ENCODE data around the gene ITGBL1.

GRCh38 chr13:101755228-101755887 is 302.9 kb downstream of the ITGBL1 start:
- TF ChIP-seq POLR2AphosphoS5 (IDR thresholded peaks at IDR 0.05; ENCODE audit: low read depth) (no peak), REST (IDR thresholded peaks at IDR 0.05; ENCODE audit: unreplicated experiment) (no peak), CTCF (conservative IDR thresholded peaks at IDR 0.05; ENCODE audit: low read depth in 2 of 2) (no peak), EZH2 (IDR thresholded peaks at IDR 0.05; ENCODE audit: low read depth, unreplicated experiment) (no peak), EZH2phosphoT487 (IDR thresholded peaks at IDR 0.05; ENCODE audit: unreplicated experiment) (no peak), CREB1 (CRISPR knock-in tag; IDR thresholded peaks at IDR 0.05; ENCODE audit: low read depth) (no peak), NANOG (IDR thresholded peaks at IDR 0.05; ENCODE audit: borderline replicate concordance) (no peak), JUNB (IDR thresholded peaks at IDR 0.05; ENCODE audit: unreplicated experiment) (no peak), STAT1 (IDR thresholded peaks at IDR 0.05; ENCODE audit: unreplicated experiment) (no peak), ETS1 (IDR thresholded peaks at IDR 0.05) (no peak)
- TF ChIP-seq, protein P1, sequence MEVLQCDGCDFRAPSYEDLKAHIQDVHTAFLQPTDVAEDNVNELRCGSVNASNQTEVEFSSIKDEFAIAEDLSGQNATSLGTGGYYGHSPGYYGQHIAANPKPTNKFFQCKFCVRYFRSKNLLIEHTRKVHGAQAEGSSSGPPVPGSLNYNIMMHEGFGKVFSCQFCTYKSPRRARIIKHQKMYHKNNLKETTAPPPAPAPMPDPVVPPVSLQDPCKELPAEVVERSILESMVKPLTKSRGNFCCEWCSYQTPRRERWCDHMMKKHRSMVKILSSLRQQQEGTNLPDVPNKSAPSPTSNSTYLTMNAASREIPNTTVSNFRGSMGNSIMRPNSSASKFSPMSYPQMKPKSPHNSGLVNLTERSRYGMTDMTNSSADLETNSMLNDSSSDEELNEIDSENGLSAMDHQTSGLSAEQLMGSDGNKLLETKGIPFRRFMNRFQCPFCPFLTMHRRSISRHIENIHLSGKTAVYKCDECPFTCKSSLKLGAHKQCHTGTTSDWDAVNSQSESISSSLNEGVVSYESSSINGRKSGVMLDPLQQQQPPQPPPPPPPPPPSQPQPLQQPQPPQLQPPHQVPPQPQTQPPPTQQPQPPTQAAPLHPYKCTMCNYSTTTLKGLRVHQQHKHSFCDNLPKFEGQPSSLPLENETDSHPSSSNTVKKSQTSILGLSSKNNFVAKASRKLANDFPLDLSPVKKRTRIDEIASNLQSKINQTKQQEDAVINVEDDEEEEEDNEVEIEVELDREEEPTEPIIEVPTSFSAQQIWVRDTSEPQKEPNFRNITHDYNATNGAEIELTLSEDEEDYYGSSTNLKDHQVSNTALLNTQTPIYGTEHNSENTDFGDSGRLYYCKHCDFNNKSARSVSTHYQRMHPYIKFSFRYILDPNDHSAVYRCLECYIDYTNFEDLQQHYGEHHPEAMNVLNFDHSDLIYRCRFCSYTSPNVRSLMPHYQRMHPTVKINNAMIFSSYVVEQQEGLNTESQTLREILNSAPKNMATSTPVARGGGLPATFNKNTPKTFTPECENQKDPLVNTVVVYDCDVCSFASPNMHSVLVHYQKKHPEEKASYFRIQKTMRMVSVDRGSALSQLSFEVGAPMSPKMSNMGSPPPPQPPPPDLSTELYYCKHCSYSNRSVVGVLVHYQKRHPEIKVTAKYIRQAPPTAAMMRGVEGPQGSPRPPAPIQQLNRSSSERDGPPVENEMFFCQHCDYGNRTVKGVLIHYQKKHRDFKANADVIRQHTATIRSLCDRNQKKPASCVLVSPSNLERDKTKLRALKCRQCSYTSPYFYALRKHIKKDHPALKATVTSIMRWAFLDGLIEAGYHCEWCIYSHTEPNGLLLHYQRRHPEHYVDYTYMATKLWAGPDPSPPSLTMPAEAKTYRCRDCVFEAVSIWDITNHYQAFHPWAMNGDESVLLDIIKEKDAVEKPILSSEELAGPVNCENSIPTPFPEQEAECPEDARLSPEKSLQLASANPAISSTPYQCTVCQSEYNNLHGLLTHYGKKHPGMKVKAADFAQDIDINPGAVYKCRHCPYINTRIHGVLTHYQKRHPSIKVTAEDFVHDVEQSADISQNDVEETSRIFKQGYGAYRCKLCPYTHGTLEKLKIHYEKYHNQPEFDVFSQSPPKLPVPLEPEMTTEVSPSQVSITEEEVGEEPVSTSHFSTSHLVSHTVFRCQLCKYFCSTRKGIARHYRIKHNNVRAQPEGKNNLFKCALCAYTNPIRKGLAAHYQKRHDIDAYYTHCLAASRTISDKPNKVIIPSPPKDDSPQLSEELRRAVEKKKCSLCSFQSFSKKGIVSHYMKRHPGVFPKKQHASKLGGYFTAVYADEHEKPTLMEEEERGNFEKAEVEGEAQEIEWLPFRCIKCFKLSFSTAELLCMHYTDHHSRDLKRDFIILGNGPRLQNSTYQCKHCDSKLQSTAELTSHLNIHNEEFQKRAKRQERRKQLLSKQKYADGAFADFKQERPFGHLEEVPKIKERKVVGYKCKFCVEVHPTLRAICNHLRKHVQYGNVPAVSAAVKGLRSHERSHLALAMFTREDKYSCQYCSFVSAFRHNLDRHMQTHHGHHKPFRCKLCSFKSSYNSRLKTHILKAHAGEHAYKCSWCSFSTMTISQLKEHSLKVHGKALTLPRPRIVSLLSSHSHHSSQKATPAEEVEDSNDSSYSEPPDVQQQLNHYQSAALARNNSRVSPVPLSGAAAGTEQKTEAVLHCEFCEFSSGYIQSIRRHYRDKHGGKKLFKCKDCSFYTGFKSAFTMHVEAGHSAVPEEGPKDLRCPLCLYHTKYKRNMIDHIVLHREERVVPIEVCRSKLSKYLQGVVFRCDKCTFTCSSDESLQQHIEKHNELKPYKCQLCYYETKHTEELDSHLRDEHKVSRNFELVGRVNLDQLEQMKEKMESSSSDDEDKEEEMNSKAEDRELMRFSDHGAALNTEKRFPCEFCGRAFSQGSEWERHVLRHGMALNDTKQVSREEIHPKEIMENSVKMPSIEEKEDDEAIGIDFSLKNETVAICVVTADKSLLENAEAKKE (CRISPR knock-in tag; IDR thresholded peaks at IDR 0.05), result no peak

Measured in GM23338 (cell line).